ENCODE results near the gene SYNGR2. TPM values are rescaled to one million over a fixed set of nuclear protein-coding genes. Genes with fewer than 3 reads are reported as not detected.

Gene SYNGR2
- total and polyA plus RNA-seq, 9 of the 15 experiments (the other 6 are each of a cell fraction or from before 2014, with no cell fraction given): 1.4 to 173 (median 87.8) TPM

GRCh38 chr17:78128551-78129350 is 39.6 kb upstream of the SYNGR2 start, which contains the start of gene TMC6 (continued):
- TF ChIP-seq UBTF (IDR thresholded peaks at IDR 0.05; ENCODE audit: borderline replicate concordance in 1 of 2, low read depth in 2 of 2, low read length in 2 of 2): no peak
- no peak for TF ChIP-seq RBM34 (IDR thresholded peaks at IDR 0.05; ENCODE audit: borderline replicate concordance, insufficient read depth, low read length)
- TF ChIP-seq ATF3 (IDR thresholded peaks at IDR 0.05): peak; percentile 65
- no peak for TF ChIP-seq ATF3 (CRISPR knock-in tag; conservative IDR thresholded peaks at IDR 0.05)
- no peak for TF ChIP-seq NRF1 (conservative IDR thresholded peaks at IDR 0.05 in 1 of 2, IDR thresholded peaks at IDR 0.05 in 1 of 2)
- TF ChIP-seq BHLHE40 (IDR thresholded peaks at IDR 0.05; ENCODE audit: low read length): peak; percentile 59
- no peak for TF ChIP-seq ARID3B (CRISPR knock-in tag; IDR thresholded peaks at IDR 0.05; ENCODE audit: borderline replicate concordance)
- TF ChIP-seq TGIF2 (CRISPR knock-in tag; IDR thresholded peaks at IDR 0.05): no peak
- no peak for TF ChIP-seq ZBTB12 (CRISPR knock-in tag; IDR thresholded peaks at IDR 0.05)
- TF ChIP-seq MAZ (CRISPR knock-in tag; conservative IDR thresholded peaks at IDR 0.05 in 1 of 2, IDR thresholded peaks at IDR 0.05 in 1 of 2): peak; percentile 81 to 85
- no peak for TF ChIP-seq RAD21 (CRISPR knock-in tag; conservative IDR thresholded peaks at IDR 0.05 in 1 of 2, IDR thresholded peaks at IDR 0.05 in 1 of 2)
- TF ChIP-seq ARID4B (CRISPR knock-in tag; IDR thresholded peaks at IDR 0.05): peak; percentile 81; the same call in 1 of the 2 replicates
- TF ChIP-seq THAP7 (CRISPR knock-in tag; IDR thresholded peaks at IDR 0.05): no peak
- TF ChIP-seq POLR2B (IDR thresholded peaks at IDR 0.05; ENCODE audit: low read depth, partially characterized antibody): peak; percentile 51

All from K562 (cell line).